Measurements from ENCODE around the gene SYDE1. TPM values are rescaled to one million over a fixed set of nuclear protein-coding genes. Genes with fewer than 3 reads are reported as not detected.
"Not testable (repeated sequence)": the region's sequence is repeated elsewhere in the genome, so short reads cannot be mapped to it uniquely, and the experiment has no call there.

SYDE1 gene, protein sequence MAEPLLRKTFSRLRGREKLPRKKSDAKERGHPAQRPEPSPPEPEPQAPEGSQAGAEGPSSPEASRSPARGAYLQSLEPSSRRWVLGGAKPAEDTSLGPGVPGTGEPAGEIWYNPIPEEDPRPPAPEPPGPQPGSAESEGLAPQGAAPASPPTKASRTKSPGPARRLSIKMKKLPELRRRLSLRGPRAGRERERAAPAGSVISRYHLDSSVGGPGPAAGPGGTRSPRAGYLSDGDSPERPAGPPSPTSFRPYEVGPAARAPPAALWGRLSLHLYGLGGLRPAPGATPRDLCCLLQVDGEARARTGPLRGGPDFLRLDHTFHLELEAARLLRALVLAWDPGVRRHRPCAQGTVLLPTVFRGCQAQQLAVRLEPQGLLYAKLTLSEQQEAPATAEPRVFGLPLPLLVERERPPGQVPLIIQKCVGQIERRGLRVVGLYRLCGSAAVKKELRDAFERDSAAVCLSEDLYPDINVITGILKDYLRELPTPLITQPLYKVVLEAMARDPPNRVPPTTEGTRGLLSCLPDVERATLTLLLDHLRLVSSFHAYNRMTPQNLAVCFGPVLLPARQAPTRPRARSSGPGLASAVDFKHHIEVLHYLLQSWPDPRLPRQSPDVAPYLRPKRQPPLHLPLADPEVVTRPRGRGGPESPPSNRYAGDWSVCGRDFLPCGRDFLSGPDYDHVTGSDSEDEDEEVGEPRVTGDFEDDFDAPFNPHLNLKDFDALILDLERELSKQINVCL
- 3.1 TPM for polyA plus RNA-seq (2013)

- H3K36me3 ChIP-seq (ENCODE audit: control insufficient read depth in 4 of 4, insufficient read depth in 4 of 4, low read length in 3 of 4), result peaks cover 0 to 11% (median under 1%) of the 10 kb centered on the region in 4 experiments
- CTCF ChIA-PET, result interaction anchor here (1.0 to 1.1 kb wide), 2 partner anchors 25 to 42 kb away, joined by 3 read pairs; partner anchors contain the start of gene OR1I1
Measured at GRCh38 chr19:15107061-15108010, at the start of gene SYDE1. Gene SYDE1 (plus strand): TSS chr19:15107401. CDS start chr19:15107434, 33 bp downstream.

DNA sequence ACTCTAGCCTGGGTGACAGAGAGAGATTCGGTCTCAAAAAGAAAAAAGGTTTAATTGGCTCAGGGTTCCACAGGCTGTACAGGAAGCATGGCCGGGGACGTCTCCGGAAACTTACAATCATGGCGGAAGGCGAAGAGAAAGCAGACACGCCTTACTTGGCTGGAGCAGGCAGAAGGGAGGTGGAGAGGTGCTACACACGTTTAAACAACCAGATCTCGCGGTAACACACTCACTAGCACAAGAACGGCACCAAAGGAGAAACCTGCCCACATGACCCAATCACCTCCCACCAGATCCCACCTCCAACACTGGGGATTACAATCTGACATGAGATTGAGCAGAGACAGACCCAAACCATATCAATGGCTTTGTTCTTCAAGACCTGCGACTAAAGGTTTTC, 45.2 kb upstream of the SYDE1 start:
- Histone ChIP-seq H3K36me3 (ENCODE audit: control insufficient read depth in 4 of 4, insufficient read depth in 4 of 4, low read length in 3 of 4) (no peaks in the 10 kb centered on the region), H3K27ac (ENCODE audit: insufficient read depth in 1 of 2, low read depth in 1 of 2, low read length in 2 of 2, poor library complexity in 1 of 2, severe bottlenecking in 2 of 2) (no peak overlapping the region), H3K27me3 (replicated peaks in 2 of 5; ENCODE audit: control insufficient read depth in 4 of 5, insufficient read depth in 5 of 5, low read length in 4 of 5) (peaks cover 0 to 6% (median 3%) of the 10 kb centered on the region in 5 experiments), H3K4me1 (ENCODE audit: control extremely low read depth in 1 of 4, control insufficient read depth in 4 of 4, insufficient read depth in 4 of 4, low read length in 3 of 4) (no peaks in the 10 kb centered on the region), H3K4me3 (ENCODE audit: control insufficient read depth in 1 of 7, extremely low read depth in 1 of 7, insufficient read depth in 4 of 7, low read depth in 2 of 7, low read length in 6 of 7) (no peak overlapping the region), H3K9me3 (ENCODE audit: control extremely low read depth in 1 of 5, control insufficient read depth in 4 of 5, insufficient read depth in 2 of 5, low read depth in 1 of 5, low read length in 4 of 5) (peaks cover 0 to 3% (median 0%) of the 10 kb centered on the region in 5 experiments)
- DNase-seq, result no peak
- WGBS (ENCODE audit: insufficient coverage), result 92% methylated on average over 7 of the region's 12 CpGs
- CTCF ChIA-PET, result no interaction called here
- POLR2A ChIA-PET, result no interaction called here

More at GRCh38 chr19:15107061-15108010, at the start of gene SYDE1:
- POLR2A ChIA-PET, result no interaction called here
- peak in 2 of 3 donors; percentile 33 to 51 for DNase-seq
- peaks cover 0 to 6% (median 0%) of the 10 kb centered on the region in 5 experiments for H3K27me3 ChIP-seq (replicated peaks in 2 of 5; ENCODE audit: control insufficient read depth in 4 of 5, insufficient read depth in 5 of 5, low read length in 4 of 5)
- peaks cover 0 to 24% (median 11%) of the 10 kb centered on the region in 5 experiments for H3K9me3 ChIP-seq (ENCODE audit: control extremely low read depth in 1 of 5, control insufficient read depth in 4 of 5, insufficient read depth in 2 of 5, low read depth in 1 of 5, low read length in 4 of 5)
- H3K4me3 ChIP-seq (ENCODE audit: control insufficient read depth in 1 of 7, extremely low read depth in 1 of 7, insufficient read depth in 4 of 7, low read depth in 2 of 7, low read length in 6 of 7), result peak within 1 kb of the TSS; percentile 50 to 86 (median 69)
- WGBS (ENCODE audit: insufficient coverage), result under 1% methylated on average over 27 of the region's 78 CpGs
- H3K27ac ChIP-seq (ENCODE audit: insufficient read depth in 1 of 2, low read depth in 1 of 2, low read length in 2 of 2, poor library complexity in 1 of 2, severe bottlenecking in 2 of 2), result peak within 1 kb of the TSS in 1 of 2 experiments; percentile 36
- H3K4me1 ChIP-seq (ENCODE audit: control extremely low read depth in 1 of 4, control insufficient read depth in 4 of 4, insufficient read depth in 4 of 4, low read length in 3 of 4), result peaks cover 0 to 15% (median 13%) of the 10 kb centered on the region in 4 experiments

DNA sequence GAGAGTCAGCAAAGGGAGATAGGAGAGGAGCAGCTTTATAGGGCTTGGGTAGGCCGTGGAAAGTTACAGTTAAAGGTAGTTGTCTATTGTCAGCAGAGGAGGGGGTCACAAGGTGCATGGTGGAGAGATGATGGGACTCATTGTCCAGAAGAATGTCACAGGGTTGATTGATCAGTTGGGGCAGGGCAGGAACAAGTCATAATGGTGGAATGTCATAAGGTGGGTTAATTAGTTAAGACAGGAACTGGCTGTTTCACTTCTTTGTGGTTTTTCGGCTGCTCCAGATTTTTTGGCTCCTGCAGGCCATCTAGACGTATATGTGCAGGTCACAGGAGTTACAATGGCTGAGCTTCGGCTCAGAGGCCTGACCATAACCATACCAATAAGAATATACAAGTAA, 36.8 kb upstream of the SYDE1 start:
- DNase-seq; H3K27ac ChIP-seq (ENCODE audit: insufficient read depth in 1 of 2, low read depth in 1 of 2, low read length in 2 of 2, poor library complexity in 1 of 2, severe bottlenecking in 2 of 2); CTCF ChIA-PET; H3K36me3 ChIP-seq (ENCODE audit: control insufficient read depth in 4 of 4, insufficient read depth in 4 of 4, low read length in 3 of 4); H3K27me3 ChIP-seq (replicated peaks in 2 of 5; ENCODE audit: control insufficient read depth in 4 of 5, insufficient read depth in 5 of 5, low read length in 4 of 5); POLR2A ChIA-PET; H3K4me1 ChIP-seq (ENCODE audit: control extremely low read depth in 1 of 4, control insufficient read depth in 4 of 4, insufficient read depth in 4 of 4, low read length in 3 of 4); H3K9me3 ChIP-seq (ENCODE audit: control extremely low read depth in 1 of 5, control insufficient read depth in 4 of 5, insufficient read depth in 2 of 5, low read depth in 1 of 5, low read length in 4 of 5); H3K4me3 ChIP-seq (ENCODE audit: control insufficient read depth in 1 of 7, extremely low read depth in 1 of 7, insufficient read depth in 4 of 7, low read depth in 2 of 7, low read length in 6 of 7): not testable (repeated sequence)
- 93% methylated on average over 3 of the region's 4 CpGs for WGBS (ENCODE audit: insufficient coverage)

- Histone ChIP-seq H3K36me3 (ENCODE audit: control insufficient read depth in 4 of 4, insufficient read depth in 4 of 4, low read length in 3 of 4) (no peaks in the 10 kb centered on the region), H3K4me3 (ENCODE audit: control insufficient read depth in 1 of 7, extremely low read depth in 1 of 7, insufficient read depth in 4 of 7, low read depth in 2 of 7, low read length in 6 of 7) (no peak overlapping the region), H3K4me1 (ENCODE audit: control extremely low read depth in 1 of 4, control insufficient read depth in 4 of 4, insufficient read depth in 4 of 4, low read length in 3 of 4) (no peaks in the 10 kb centered on the region), H3K27ac (ENCODE audit: insufficient read depth in 1 of 2, low read depth in 1 of 2, low read length in 2 of 2, poor library complexity in 1 of 2, severe bottlenecking in 2 of 2) (no peak overlapping the region), H3K9me3 (ENCODE audit: control extremely low read depth in 1 of 5, control insufficient read depth in 4 of 5, insufficient read depth in 2 of 5, low read depth in 1 of 5, low read length in 4 of 5) (no peaks in the 10 kb centered on the region), H3K27me3 (replicated peaks in 2 of 5; ENCODE audit: control insufficient read depth in 4 of 5, insufficient read depth in 5 of 5, low read length in 4 of 5) (no peaks in the 10 kb centered on the region)
- POLR2A ChIA-PET, result no interaction called here
- CTCF ChIA-PET, result no interaction called here
- WGBS (ENCODE audit: insufficient coverage), result 91% methylated on average over 22 of the region's 23 CpGs
- DNase-seq, result no peak
Measured at GRCh38 chr19:15072930-15073647, 34.1 kb upstream of the SYDE1 start.

DNA sequence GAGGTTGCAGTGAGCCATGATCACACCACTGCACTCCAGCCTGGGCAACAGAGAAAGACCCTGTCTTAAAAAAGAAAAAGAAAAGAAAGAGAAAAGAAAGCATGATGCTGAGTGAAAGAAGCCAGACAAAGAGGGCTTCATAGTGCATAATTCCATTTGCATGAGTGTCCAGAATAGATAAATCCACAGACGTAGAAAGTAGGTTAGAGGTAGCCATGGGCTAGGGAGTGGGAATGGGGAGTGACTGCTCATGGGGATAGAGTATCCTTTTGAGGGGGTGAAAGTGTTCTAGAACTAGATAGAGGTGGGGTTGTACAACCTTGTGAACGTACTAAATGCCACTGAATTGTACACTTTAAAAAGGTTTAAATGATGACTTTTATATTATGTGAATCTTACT, 32.8 kb upstream of the SYDE1 start:
- peaks cover 0 to 3% (median 0%) of the 10 kb centered on the region in 5 experiments for H3K27me3 ChIP-seq (replicated peaks in 2 of 5; ENCODE audit: control insufficient read depth in 4 of 5, insufficient read depth in 5 of 5, low read length in 4 of 5)
- H3K4me1 ChIP-seq (ENCODE audit: control extremely low read depth in 1 of 4, control insufficient read depth in 4 of 4, insufficient read depth in 4 of 4, low read length in 3 of 4), result no peaks in the 10 kb centered on the region
- 93% methylated on average over 1 of the region's 2 CpGs for WGBS (ENCODE audit: insufficient coverage)
- no peak for DNase-seq
- POLR2A ChIA-PET, result no interaction called here
- CTCF ChIA-PET, result interaction anchor here (0.6 kb wide), 1 partner anchor 75 kb away, joined by 4 read pairs; no protein-coding TSS in a partner anchor
- no peaks in the 10 kb centered on the region for H3K36me3 ChIP-seq (ENCODE audit: control insufficient read depth in 4 of 4, insufficient read depth in 4 of 4, low read length in 3 of 4)
- H3K9me3 ChIP-seq (ENCODE audit: control extremely low read depth in 1 of 5, control insufficient read depth in 4 of 5, insufficient read depth in 2 of 5, low read depth in 1 of 5, low read length in 4 of 5), result no peaks in the 10 kb centered on the region
- no peak overlapping the region for H3K27ac ChIP-seq (ENCODE audit: insufficient read depth in 1 of 2, low read depth in 1 of 2, low read length in 2 of 2, poor library complexity in 1 of 2, severe bottlenecking in 2 of 2)
- H3K4me3 ChIP-seq (ENCODE audit: control insufficient read depth in 1 of 7, extremely low read depth in 1 of 7, insufficient read depth in 4 of 7, low read depth in 2 of 7, low read length in 6 of 7), result no peak overlapping the region

GRCh38 chr19:15075806-15076205, 31.4 kb upstream of the SYDE1 start:
- Histone ChIP-seq H3K27ac (ENCODE audit: insufficient read depth in 1 of 2, low read depth in 1 of 2, low read length in 2 of 2, poor library complexity in 1 of 2, severe bottlenecking in 2 of 2) (no peak overlapping the region), H3K27me3 (replicated peaks in 2 of 5; ENCODE audit: control insufficient read depth in 4 of 5, insufficient read depth in 5 of 5, low read length in 4 of 5) (peaks cover 0 to 3% (median 0%) of the 10 kb centered on the region in 5 experiments), H3K4me3 (ENCODE audit: control insufficient read depth in 1 of 7, extremely low read depth in 1 of 7, insufficient read depth in 4 of 7, low read depth in 2 of 7, low read length in 6 of 7) (no peak overlapping the region), H3K4me1 (ENCODE audit: control extremely low read depth in 1 of 4, control insufficient read depth in 4 of 4, insufficient read depth in 4 of 4, low read length in 3 of 4) (no peaks in the 10 kb centered on the region), H3K36me3 (ENCODE audit: control insufficient read depth in 4 of 4, insufficient read depth in 4 of 4, low read length in 3 of 4) (no peaks in the 10 kb centered on the region), H3K9me3 (ENCODE audit: control extremely low read depth in 1 of 5, control insufficient read depth in 4 of 5, insufficient read depth in 2 of 5, low read depth in 1 of 5, low read length in 4 of 5) (no peaks in the 10 kb centered on the region)
- WGBS (ENCODE audit: insufficient coverage), result 86% methylated on average over 2 of the region's 4 CpGs
- DNase-seq, result no peak
- CTCF ChIA-PET, result no interaction called here
- POLR2A ChIA-PET, result no interaction called here
